ENCODE data around the gene OXCT2. TPM values are rescaled to one million over a fixed set of nuclear protein-coding genes. Genes with fewer than 3 reads are reported as not detected.
"Not testable (repeated sequence)": the region's sequence is repeated elsewhere in the genome, so short reads cannot be mapped to it uniquely, and the experiment has no call there.

Gene OXCT2
- total RNA-seq, 1 donor from 2014 or later = 1.5 TPM

DNA sequence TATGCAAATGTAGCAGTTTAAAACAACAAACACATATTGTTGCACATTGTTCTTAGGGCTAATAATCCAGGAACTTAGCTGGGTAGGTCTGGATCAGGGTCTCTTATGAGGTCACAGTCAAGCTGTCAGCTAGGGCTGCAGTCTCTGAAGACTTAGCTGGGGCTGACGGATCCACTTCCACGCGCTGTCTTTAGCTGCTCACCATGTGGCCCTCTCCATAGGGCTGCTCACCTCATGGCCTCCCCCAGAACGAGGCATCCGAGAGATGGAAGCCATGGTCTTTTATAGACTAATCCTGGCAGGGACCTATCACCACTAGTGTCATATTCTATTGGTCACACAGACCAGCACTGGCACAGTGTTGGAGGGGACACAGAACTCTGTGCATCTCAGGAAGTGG, 8.7 kb upstream of the OXCT2 start:
- no peak for DNase-seq
- Mint-ChIP-seq H3K9me3 (no peaks in the 10 kb centered on the region), H3K27me3 (peaks cover 5% of the 10 kb centered on the region), H3K4me1 (no peaks in the 10 kb centered on the region), H3K27ac (no peak overlapping the region), H3K36me3 (ENCODE audit: low read depth) (no peaks in the 10 kb centered on the region), H3K4me3 (no peak overlapping the region)
- intact Hi-C loops (cut with micrococcal nuclease) = no loop called here

GRCh38 chr1:39779137-39779536, 8.0 kb upstream of the OXCT2 start:
- DNase-seq = no peak
- H3K4me3 Mint-ChIP-seq = no peak overlapping the region
- H3K36me3 Mint-ChIP-seq (ENCODE audit: low read depth) = no peaks in the 10 kb centered on the region
- peaks cover 5% of the 10 kb centered on the region for H3K27me3 Mint-ChIP-seq
- intact Hi-C loops (cut with micrococcal nuclease) = no loop called here
- no peaks in the 10 kb centered on the region for H3K9me3 Mint-ChIP-seq
- H3K27ac Mint-ChIP-seq = no peak overlapping the region
- no peaks in the 10 kb centered on the region for H3K4me1 Mint-ChIP-seq

GRCh38 chr1:39778463-39779099, 7.4 kb upstream of the OXCT2 start:
- intact Hi-C loops (cut with micrococcal nuclease); H3K4me3 Mint-ChIP-seq; H3K9me3 Mint-ChIP-seq; H3K36me3 Mint-ChIP-seq (ENCODE audit: low read depth); DNase-seq; H3K4me1 Mint-ChIP-seq; H3K27me3 Mint-ChIP-seq; H3K27ac Mint-ChIP-seq: not testable (repeated sequence)

DNA sequence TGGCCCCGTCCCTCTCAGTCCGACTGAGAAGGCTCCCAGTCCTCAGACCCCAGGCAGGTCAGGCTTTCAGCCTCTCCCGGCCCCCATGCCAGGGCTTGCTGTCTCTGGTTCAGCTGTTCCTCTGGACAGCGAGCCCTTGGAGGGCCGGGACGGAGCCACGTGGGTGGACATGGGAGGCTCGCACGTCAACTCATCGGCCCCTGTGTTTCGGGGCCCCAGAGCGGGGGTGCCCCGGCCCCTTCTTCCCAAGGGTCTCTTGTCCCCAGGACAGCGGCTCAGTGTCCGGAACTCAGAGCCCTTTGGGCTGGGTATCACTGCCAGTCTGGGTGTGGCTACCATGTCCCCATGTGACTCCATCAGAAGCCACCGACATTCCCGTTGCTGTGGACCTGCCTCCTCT, 6.7 kb upstream of the OXCT2 start:
- H3K4me3 Mint-ChIP-seq; H3K27ac Mint-ChIP-seq; H3K36me3 Mint-ChIP-seq (ENCODE audit: low read depth); DNase-seq; H3K27me3 Mint-ChIP-seq; H3K9me3 Mint-ChIP-seq; intact Hi-C loops (cut with micrococcal nuclease); H3K4me1 Mint-ChIP-seq: not testable (repeated sequence)

- H3K36me3 Mint-ChIP-seq (ENCODE audit: low read depth) = no peaks in the 10 kb centered on the region
- H3K9me3 Mint-ChIP-seq = no peaks in the 10 kb centered on the region
- H3K27me3 Mint-ChIP-seq = peaks cover 5% of the 10 kb centered on the region
- DNase-seq = no peak
- H3K27ac Mint-ChIP-seq = no peak overlapping the region
- intact Hi-C loops (cut with micrococcal nuclease) = no loop called here
- H3K4me1 Mint-ChIP-seq = no peaks in the 10 kb centered on the region
- H3K4me3 Mint-ChIP-seq = no peak overlapping the region
Observed at GRCh38 chr1:39777306-39777705, 6.2 kb upstream of the OXCT2 start.

DNA sequence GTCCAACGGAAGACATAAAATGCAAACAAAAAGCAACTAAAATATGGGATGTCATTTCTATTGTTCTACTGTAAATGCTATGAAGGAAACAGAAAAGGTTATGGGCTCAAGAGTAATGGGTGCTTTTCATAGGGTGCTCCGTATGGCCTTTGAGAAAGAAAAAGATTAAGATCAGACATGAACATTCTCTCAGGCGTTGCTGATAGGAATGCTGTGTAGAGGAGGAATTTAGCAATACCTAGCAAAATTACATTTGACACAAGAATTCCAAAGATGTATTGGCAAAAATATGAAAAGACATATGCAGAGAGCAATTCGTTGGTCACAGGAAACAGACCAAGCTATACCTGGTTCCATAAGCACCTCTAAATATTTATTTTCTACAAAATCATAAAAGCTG, 5.7 kb upstream of the OXCT2 start:
- Mint-ChIP-seq H3K4me1 (no peaks in the 10 kb centered on the region), H3K27me3 (peaks cover 5% of the 10 kb centered on the region), H3K9me3 (no peaks in the 10 kb centered on the region), H3K27ac (no peak overlapping the region), H3K36me3 (ENCODE audit: low read depth) (no peaks in the 10 kb centered on the region), H3K4me3 (no peak overlapping the region)
- intact Hi-C loops (cut with micrococcal nuclease) = no loop called here
- DNase-seq = no peak

GRCh38 chr1:39776400-39776713, 5.2 kb upstream of the OXCT2 start:
- Mint-ChIP-seq H3K4me3 (no peak overlapping the region), H3K27ac (no peak overlapping the region), H3K27me3 (peaks cover 5% of the 10 kb centered on the region), H3K9me3 (no peaks in the 10 kb centered on the region), H3K36me3 (ENCODE audit: low read depth) (no peaks in the 10 kb centered on the region), H3K4me1 (no peaks in the 10 kb centered on the region)
- DNase-seq = no peak
- intact Hi-C loops (cut with micrococcal nuclease) = no loop called here

DNA sequence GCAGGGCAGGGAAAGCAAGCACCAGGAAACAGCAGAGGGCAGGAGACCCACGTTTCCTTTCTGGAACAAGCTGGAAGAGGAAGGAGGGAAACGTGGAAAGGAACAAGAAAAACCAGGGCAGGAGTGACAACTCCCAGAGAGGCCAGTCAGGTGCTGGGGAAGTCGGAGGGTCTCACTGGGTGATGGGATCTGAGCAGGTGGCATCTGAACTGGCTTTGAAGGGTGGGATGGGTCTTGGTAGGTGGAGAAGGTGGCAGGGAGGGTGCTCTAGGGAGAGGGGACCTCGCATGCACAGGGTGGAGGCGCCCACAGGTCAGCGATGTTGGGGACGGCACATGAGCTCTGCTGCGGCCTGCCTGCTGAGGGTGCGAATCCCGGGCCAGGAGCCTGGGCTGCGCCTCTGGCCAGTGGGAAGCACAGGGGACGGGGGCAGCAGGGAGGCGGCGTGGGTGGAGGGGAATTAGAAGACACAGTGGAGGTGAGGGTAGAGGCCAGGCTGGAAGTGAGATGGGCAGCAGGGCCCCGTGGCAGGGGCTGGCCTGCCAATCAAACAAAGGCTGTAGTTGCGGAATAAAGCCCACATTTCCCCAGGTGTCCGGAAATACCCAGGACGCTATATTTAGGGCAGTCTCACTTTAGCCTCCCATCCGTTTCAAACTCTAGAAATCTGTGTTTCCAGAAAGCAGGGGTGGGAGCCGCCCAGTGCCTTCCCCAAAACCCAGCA, 4.7 kb upstream of the OXCT2 start:
- intact Hi-C loops (cut with micrococcal nuclease); H3K4me3 Mint-ChIP-seq; H3K36me3 Mint-ChIP-seq (ENCODE audit: low read depth); DNase-seq; H3K27me3 Mint-ChIP-seq; H3K4me1 Mint-ChIP-seq; H3K27ac Mint-ChIP-seq; H3K9me3 Mint-ChIP-seq: not testable (repeated sequence)

GRCh38 chr1:39775141-39775540, 4.0 kb upstream of the OXCT2 start:
- H3K4me1 Mint-ChIP-seq; DNase-seq; H3K27me3 Mint-ChIP-seq; H3K27ac Mint-ChIP-seq; H3K9me3 Mint-ChIP-seq; H3K4me3 Mint-ChIP-seq; intact Hi-C loops (cut with micrococcal nuclease); H3K36me3 Mint-ChIP-seq (ENCODE audit: low read depth): not testable (repeated sequence)

- H3K36me3 Mint-ChIP-seq (ENCODE audit: low read depth); intact Hi-C loops (cut with micrococcal nuclease); H3K27ac Mint-ChIP-seq; H3K9me3 Mint-ChIP-seq; H3K4me1 Mint-ChIP-seq; H3K27me3 Mint-ChIP-seq; H3K4me3 Mint-ChIP-seq; DNase-seq: not testable (repeated sequence)
Observed at GRCh38 chr1:39773369-39773979, 2.3 kb upstream of the OXCT2 start.

- H3K9me3 Mint-ChIP-seq; H3K27me3 Mint-ChIP-seq; H3K4me1 Mint-ChIP-seq; intact Hi-C loops (cut with micrococcal nuclease); H3K36me3 Mint-ChIP-seq (ENCODE audit: low read depth); DNase-seq: not testable (repeated sequence)
- Mint-ChIP-seq H3K27ac (peak overlapping the region; percentile 84), H3K4me3 (peak overlapping the region; percentile 76)
Observed at GRCh38 chr1:39770100-39771021, 787 bp downstream of the OXCT2 start.

GRCh38 chr1:39769502-39769901, 1.6 kb downstream of the OXCT2 start:
- H3K27ac Mint-ChIP-seq; H3K27me3 Mint-ChIP-seq; H3K36me3 Mint-ChIP-seq (ENCODE audit: low read depth); H3K4me3 Mint-ChIP-seq; DNase-seq; H3K4me1 Mint-ChIP-seq; intact Hi-C loops (cut with micrococcal nuclease); H3K9me3 Mint-ChIP-seq: not testable (repeated sequence)

- H3K4me1 Mint-ChIP-seq; H3K27me3 Mint-ChIP-seq; H3K27ac Mint-ChIP-seq; DNase-seq; H3K9me3 Mint-ChIP-seq; intact Hi-C loops (cut with micrococcal nuclease); H3K36me3 Mint-ChIP-seq (ENCODE audit: low read depth); H3K4me3 Mint-ChIP-seq: not testable (repeated sequence)
Observed at GRCh38 chr1:39766466-39766865, 4.7 kb downstream of the OXCT2 start.

- H3K36me3 Mint-ChIP-seq (ENCODE audit: low read depth); H3K4me1 Mint-ChIP-seq; H3K27me3 Mint-ChIP-seq; H3K27ac Mint-ChIP-seq; DNase-seq; intact Hi-C loops (cut with micrococcal nuclease); H3K9me3 Mint-ChIP-seq; H3K4me3 Mint-ChIP-seq: not testable (repeated sequence)
Observed at GRCh38 chr1:39764512-39764911, 6.6 kb downstream of the OXCT2 start.

Data from activated CD4-positive, alpha-beta T cell treated with anti-CD3 and anti-CD28 coated beads, Interleukin-2, amount 10 ng/mL, durations not matched to agents 24 days and 14 days (primary cell).